HepG2 (cell line): ENCODE data around the gene RPL3. TPM values are rescaled to one million over a fixed set of nuclear protein-coding genes. Genes with fewer than 3 reads are reported as not detected.

Source experiments
- BRCA1 ChIP-seq: sonication (generic); formaldehyde crosslinking; IDR thresholded peaks from 2 replicates; pipeline ENCODE4 v1.4.0; 2020; ENCODE audit warnings: missing genetic modification reagents
- CEBPB ChIP-seq: IDR thresholded peaks from 2 replicates; pipeline ENCODE4 v1.6.1; 2011; ENCODE audit warnings: low read depth, low read length, improper control_type of control experiment, borderline replicate concordance
- FOSL1 ChIP-seq: sonication (generic); formaldehyde crosslinking; IDR thresholded peaks from 2 replicates; pipeline ENCODE4 v1.9.0; 2021; ENCODE audit warnings: missing genetic modification reagents, borderline replicate concordance
- GABPB1 ChIP-seq: IDR thresholded peaks from 2 replicates; pipeline ENCODE4 v1.6.1; 2016; ENCODE audit warnings: mild to moderate bottlenecking, missing genetic modification reagents, moderate library complexity, missing compliant biosample characterization
- ISL2 ChIP-seq: sonication (generic); formaldehyde crosslinking; IDR thresholded peaks from 2 replicates; pipeline ENCODE4 v1.5.0; 2020; ENCODE audit warnings: missing genetic modification reagents
- MED1 ChIP-seq: sonication (generic); formaldehyde crosslinking; IDR thresholded peaks from 2 replicates; pipeline ENCODE4 v1.4.0; 2020; ENCODE audit warnings: missing genetic modification reagents
- PHF8 ChIP-seq: sonication (generic); formaldehyde crosslinking; IDR thresholded peaks from 2 replicates; pipeline ENCODE4 v1.5.0; 2020; ENCODE audit warnings: missing genetic modification reagents
- SAP130 ChIP-seq: IDR thresholded peaks from 2 replicates; pipeline ENCODE4 v1.6.1; 2016; ENCODE audit warnings: low read depth
- SPEN ChIP-seq: sonication (generic); formaldehyde crosslinking; IDR thresholded peaks from 2 replicates; pipeline ENCODE4 v1.5.1; 2020; ENCODE audit warnings: low read depth, mild to moderate bottlenecking, missing genetic modification reagents
- SRSF1 ChIP-seq: fragments of 200-400 bp; formaldehyde crosslinking; optimal IDR thresholded peaks from 2 replicates; pipeline ENCODE3; 2017; ENCODE audit warnings: mild to moderate bottlenecking, low read depth, low read length, moderate library complexity
- ZFP90 ChIP-seq: sonication (generic); formaldehyde crosslinking; IDR thresholded peaks from 2 replicates; pipeline ENCODE4 v1.8.0; 2022; ENCODE audit warnings: missing genetic modification reagents, mild to moderate bottlenecking, inconsistent platforms, borderline replicate concordance
- ZNF232 ChIP-seq: sonication (generic); formaldehyde crosslinking; IDR thresholded peaks from 2 replicates; pipeline ENCODE4 v1.4.0; 2020; ENCODE audit warnings: missing genetic modification reagents, borderline replicate concordance
- ZNF431 ChIP-seq: sonication (generic); formaldehyde crosslinking; IDR thresholded peaks from 2 replicates; pipeline ENCODE4 v1.9.0; 2022; ENCODE audit warnings: missing genetic modification reagents, low read depth, mild to moderate bottlenecking, borderline replicate concordance
- ZNF550 ChIP-seq: sonication (generic); formaldehyde crosslinking; IDR thresholded peaks from 2 replicates; pipeline ENCODE4 v1.4.0; 2020; ENCODE audit warnings: mild to moderate bottlenecking, missing genetic modification reagents, borderline replicate concordance
- ZNF598 ChIP-seq: sonication (generic); formaldehyde crosslinking; IDR thresholded peaks from 2 replicates; pipeline ENCODE4 v1.5.1; 2020; ENCODE audit warnings: mild to moderate bottlenecking, missing genetic modification reagents, borderline replicate concordance
- ZNF629 ChIP-seq: sonication (generic); formaldehyde crosslinking; conservative IDR thresholded peaks from 2 replicates; pipeline ENCODE4 v1.5.0; 2020; ENCODE audit warnings: missing genetic modification reagents
- ZNF878 ChIP-seq: sonication (generic); formaldehyde crosslinking; IDR thresholded peaks from 2 replicates; pipeline ENCODE4 v1.8.1; 2023; ENCODE audit warnings: mild to moderate bottlenecking, missing genetic modification reagents, moderate library complexity
- polyA plus RNA-seq, 8 experiments: library from polyadenylated mRNA; depleted of rRNA in 3 of 8; stranded (reverse) in 7 of 8; unstranded in 1 of 8; fragments of >200 nt; fragmentation: Illumina TruSeq in 4 of 8; extraction: Trizol in 4 of 8; gene quantifications; 2 replicates each; pipeline versions ENCODE4 v1.2.1 to v1.2.3, GENCODE V29; 2011 to 2016; ENCODE audit warnings: low read depth in 4 of 8, missing spikeins in 1 of 8, mixed read lengths in 1 of 8; ENCODE audit not compliant: insufficient read depth in 1 of 8
- total RNA-seq, 5 experiments: library from RNA; depleted of rRNA; stranded (reverse); fragments of >200 nt; fragmentation: Illumina TruSeq; extraction: Trizol; gene quantifications; 2 replicates each; pipeline ENCODE4 v1.2.3, GENCODE V29; 2016; ENCODE audit warnings: low read depth in 1 of 5
- TF ChIP-seq, protein P1 (sequence below): sonication (generic); formaldehyde crosslinking; IDR thresholded peaks from 2 replicates; pipeline ENCODE4 v1.4.0; 2020; ENCODE audit warnings: missing genetic modification reagents, borderline replicate concordance
- TF ChIP-seq, protein P2 (sequence below): sonication (generic); formaldehyde crosslinking; IDR thresholded peaks from 2 replicates; pipeline ENCODE4 v1.4.0; 2020; ENCODE audit warnings: missing genetic modification reagents
- TF ChIP-seq, protein P3 (sequence below): sonication (generic); formaldehyde crosslinking; IDR thresholded peaks from 2 replicates; pipeline ENCODE4 v1.8.0; 2022; ENCODE audit warnings: missing genetic modification reagents, mild to moderate bottlenecking, borderline replicate concordance
- TF ChIP-seq, protein P4 (sequence below): sonication (generic); formaldehyde crosslinking; IDR thresholded peaks from 2 replicates; pipeline ENCODE4 v1.5.0; 2020; ENCODE audit warnings: mild to moderate bottlenecking, missing genetic modification reagents, moderate library complexity
- TF ChIP-seq, protein P5 (sequence below): IDR thresholded peaks from 2 replicates; pipeline ENCODE4 v1.6.1; 2018; ENCODE audit warnings: missing genetic modification reagents, mild to moderate bottlenecking, missing compliant biosample characterization

The RPL3 gene
- total and polyA plus RNA-seq, 2 of the 13 experiments (the other 11 are each of a cell fraction or from before 2014, with no cell fraction given): 1,051 to 3,279 TPM

DNA sequence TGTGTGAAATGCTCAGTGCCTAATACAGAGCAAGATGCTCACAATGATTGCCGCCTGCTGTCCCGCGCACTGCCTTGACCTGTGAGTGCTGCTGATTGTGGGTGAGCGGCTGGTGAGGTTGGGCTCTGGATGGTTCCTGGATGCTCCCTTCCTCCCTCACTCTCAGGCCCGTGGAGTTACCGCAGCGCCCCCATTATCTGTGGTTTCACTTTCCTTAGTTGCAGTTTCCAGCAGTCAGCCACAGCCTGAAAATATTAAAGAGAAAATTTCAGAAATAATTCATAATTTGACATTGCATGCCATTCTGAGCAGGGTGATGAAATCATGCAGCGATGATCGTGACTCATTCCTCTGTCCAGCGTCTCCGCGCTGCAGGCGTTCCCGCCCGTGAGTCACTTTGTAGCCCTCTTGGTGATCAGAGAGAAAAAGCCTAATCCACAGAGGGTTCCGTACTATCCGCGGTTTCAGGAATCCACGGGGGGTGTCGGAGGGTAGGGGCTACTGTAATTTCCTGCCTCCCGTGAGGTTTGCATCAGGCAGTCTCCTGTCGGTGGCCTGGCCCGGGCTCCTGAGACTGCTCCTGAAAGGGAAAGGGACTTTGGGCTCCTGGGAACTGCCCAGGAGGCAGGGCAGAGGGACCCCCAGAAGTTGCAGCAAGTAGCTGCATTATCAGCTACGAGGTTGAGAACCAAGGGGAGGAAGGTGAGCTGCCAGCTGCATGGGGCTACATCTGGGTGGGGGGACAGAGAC is 10.6 kb downstream of the RPL3 start (continued):
- TF ChIP-seq ZNF431 (CRISPR knock-in tag) (0 out of 2 replicates have a peak, but pooled peaks have one; percentile 26), ZNF550 (CRISPR knock-in tag) (no peak), SPEN (CRISPR knock-in tag) (0 out of 2 replicates have a peak, but pooled peaks have one; percentile 9), FOSL1 (CRISPR knock-in tag) (0 out of 2 replicates have a peak, but pooled peaks have one; percentile 31), ZFP90 (no peak), SAP130 (CRISPR knock-in tag) (0 out of 2 replicates have a peak, but pooled peaks have one; percentile 26), ZNF878 (CRISPR knock-in tag) (0 out of 2 replicates have a peak, but pooled peaks have one; percentile 24), CEBPB (peak; percentile 81; the same call in 1 of the 2 replicates), PHF8 (CRISPR knock-in tag) (0 out of 2 replicates have a peak, but pooled peaks have one; percentile 11), GABPB1 (CRISPR knock-in tag) (0 out of 2 replicates have a peak, but pooled peaks have one; percentile 9), ZNF232 (CRISPR knock-in tag) (0 out of 2 replicates have a peak, but pooled peaks have one; percentile 42), ZNF629 (CRISPR knock-in tag) (no peak), SRSF1 (peak; percentile 42), ZNF598 (CRISPR knock-in tag) (no peak), BRCA1 (no peak), ISL2 (CRISPR knock-in tag) (0 out of 2 replicates have a peak, but pooled peaks have one; percentile 14), MED1 (CRISPR knock-in tag) (peak; percentile 18; the same call in 1 of the 2 replicates)
- TF ChIP-seq, protein P1, sequence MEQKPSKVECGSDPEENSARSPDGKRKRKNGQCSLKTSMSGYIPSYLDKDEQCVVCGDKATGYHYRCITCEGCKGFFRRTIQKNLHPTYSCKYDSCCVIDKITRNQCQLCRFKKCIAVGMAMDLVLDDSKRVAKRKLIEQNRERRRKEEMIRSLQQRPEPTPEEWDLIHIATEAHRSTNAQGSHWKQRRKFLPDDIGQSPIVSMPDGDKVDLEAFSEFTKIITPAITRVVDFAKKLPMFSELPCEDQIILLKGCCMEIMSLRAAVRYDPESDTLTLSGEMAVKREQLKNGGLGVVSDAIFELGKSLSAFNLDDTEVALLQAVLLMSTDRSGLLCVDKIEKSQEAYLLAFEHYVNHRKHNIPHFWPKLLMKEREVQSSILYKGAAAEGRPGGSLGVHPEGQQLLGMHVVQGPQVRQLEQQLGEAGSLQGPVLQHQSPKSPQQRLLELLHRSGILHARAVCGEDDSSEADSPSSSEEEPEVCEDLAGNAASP (CRISPR knock-in tag): no peak
- TF ChIP-seq, protein P2, sequence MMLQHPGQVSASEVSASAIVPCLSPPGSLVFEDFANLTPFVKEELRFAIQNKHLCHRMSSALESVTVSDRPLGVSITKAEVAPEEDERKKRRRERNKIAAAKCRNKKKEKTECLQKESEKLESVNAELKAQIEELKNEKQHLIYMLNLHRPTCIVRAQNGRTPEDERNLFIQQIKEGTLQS (CRISPR knock-in tag): 0 out of 2 replicates have a peak, but pooled peaks have one; percentile 38
- TF ChIP-seq, protein P3, sequence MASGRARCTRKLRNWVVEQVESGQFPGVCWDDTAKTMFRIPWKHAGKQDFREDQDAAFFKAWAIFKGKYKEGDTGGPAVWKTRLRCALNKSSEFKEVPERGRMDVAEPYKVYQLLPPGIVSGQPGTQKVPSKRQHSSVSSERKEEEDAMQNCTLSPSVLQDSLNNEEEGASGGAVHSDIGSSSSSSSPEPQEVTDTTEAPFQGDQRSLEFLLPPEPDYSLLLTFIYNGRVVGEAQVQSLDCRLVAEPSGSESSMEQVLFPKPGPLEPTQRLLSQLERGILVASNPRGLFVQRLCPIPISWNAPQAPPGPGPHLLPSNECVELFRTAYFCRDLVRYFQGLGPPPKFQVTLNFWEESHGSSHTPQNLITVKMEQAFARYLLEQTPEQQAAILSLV: no peak
- TF ChIP-seq, protein P4, sequence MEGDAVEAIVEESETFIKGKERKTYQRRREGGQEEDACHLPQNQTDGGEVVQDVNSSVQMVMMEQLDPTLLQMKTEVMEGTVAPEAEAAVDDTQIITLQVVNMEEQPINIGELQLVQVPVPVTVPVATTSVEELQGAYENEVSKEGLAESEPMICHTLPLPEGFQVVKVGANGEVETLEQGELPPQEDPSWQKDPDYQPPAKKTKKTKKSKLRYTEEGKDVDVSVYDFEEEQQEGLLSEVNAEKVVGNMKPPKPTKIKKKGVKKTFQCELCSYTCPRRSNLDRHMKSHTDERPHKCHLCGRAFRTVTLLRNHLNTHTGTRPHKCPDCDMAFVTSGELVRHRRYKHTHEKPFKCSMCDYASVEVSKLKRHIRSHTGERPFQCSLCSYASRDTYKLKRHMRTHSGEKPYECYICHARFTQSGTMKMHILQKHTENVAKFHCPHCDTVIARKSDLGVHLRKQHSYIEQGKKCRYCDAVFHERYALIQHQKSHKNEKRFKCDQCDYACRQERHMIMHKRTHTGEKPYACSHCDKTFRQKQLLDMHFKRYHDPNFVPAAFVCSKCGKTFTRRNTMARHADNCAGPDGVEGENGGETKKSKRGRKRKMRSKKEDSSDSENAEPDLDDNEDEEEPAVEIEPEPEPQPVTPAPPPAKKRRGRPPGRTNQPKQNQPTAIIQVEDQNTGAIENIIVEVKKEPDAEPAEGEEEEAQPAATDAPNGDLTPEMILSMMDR (CRISPR knock-in tag): peak; percentile 48
- TF ChIP-seq, protein P5, sequence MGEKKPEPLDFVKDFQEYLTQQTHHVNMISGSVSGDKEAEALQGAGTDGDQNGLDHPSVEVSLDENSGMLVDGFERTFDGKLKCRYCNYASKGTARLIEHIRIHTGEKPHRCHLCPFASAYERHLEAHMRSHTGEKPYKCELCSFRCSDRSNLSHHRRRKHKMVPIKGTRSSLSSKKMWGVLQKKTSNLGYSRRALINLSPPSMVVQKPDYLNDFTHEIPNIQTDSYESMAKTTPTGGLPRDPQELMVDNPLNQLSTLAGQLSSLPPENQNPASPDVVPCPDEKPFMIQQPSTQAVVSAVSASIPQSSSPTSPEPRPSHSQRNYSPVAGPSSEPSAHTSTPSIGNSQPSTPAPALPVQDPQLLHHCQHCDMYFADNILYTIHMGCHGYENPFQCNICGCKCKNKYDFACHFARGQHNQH (CRISPR knock-in tag): 0 out of 2 replicates have a peak, but pooled peaks have one; percentile 27
